Measurements from ENCODE around the gene LRRC59. TPM values are rescaled to one million over a fixed set of nuclear protein-coding genes. Genes with fewer than 3 reads are reported as not detected.
"Not testable (repeated sequence)": the region's sequence is repeated elsewhere in the genome, so short reads cannot be mapped to it uniquely, and the experiment has no call there.

LRRC59 gene
- total RNA-seq, 1 donor from 2014 or later: 113 TPM

GRCh38 chr17:50420419-50421112 is 23.2 kb upstream of the LRRC59 start:
- intact Hi-C loops (cut with micrococcal nuclease): loop anchor here (1.0 kb wide), 1 partner anchor 23 kb away; the partner anchor contains the start of gene LRRC59
- DNase-seq (ENCODE audit: low spot score): no peak
- Mint-ChIP-seq H3K27me3 (ENCODE audit: insufficient read depth) (peaks cover 14% of the 10 kb centered on the region), H3K4me3 (no peak overlapping the region), H3K36me3 (ENCODE audit: low read depth) (peaks cover 2% of the 10 kb centered on the region), H3K4me1 (ENCODE audit: low read depth) (peaks cover 24% of the 10 kb centered on the region), H3K9me3 (no peaks in the 10 kb centered on the region), H3K27ac (no peak overlapping the region)

- DNase-seq (ENCODE audit: low spot score); H3K4me3 Mint-ChIP-seq; H3K36me3 Mint-ChIP-seq (ENCODE audit: low read depth); intact Hi-C loops (cut with micrococcal nuclease); H3K27ac Mint-ChIP-seq; H3K9me3 Mint-ChIP-seq: not testable (repeated sequence)
- Mint-ChIP-seq H3K4me1 (ENCODE audit: low read depth) (peaks cover 16% of the 10 kb centered on the region), H3K27me3 (ENCODE audit: insufficient read depth) (peaks cover 18% of the 10 kb centered on the region)
Measured at GRCh38 chr17:50419577-50419976, 22.3 kb upstream of the LRRC59 start.

DNA sequence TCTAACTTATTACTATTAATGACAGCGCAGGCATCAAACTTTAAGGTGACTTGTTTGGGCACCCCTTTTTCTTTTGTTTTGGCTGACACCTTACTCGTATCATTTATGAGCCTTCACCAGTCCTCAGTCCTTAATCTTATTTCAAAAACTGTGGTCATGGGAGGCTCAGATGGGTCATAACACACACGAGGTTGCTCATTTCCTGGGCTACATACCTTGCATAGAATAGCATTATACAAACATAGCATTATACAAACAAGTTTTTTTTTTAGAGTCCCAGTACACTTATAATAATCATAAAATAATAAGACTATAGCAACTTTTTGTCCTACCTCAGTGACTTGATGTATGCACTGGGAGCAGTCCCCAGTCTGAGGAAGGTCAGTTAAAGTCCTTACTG is 17.5 kb upstream of the LRRC59 start:
- no peaks in the 10 kb centered on the region for H3K9me3 Mint-ChIP-seq
- no peak overlapping the region for H3K27ac Mint-ChIP-seq
- H3K27me3 Mint-ChIP-seq (ENCODE audit: insufficient read depth): peaks cover 43% of the 10 kb centered on the region
- peaks cover 6% of the 10 kb centered on the region for H3K4me1 Mint-ChIP-seq (ENCODE audit: low read depth)
- H3K4me3 Mint-ChIP-seq: no peak overlapping the region
- H3K36me3 Mint-ChIP-seq (ENCODE audit: low read depth): no peaks in the 10 kb centered on the region
- DNase-seq (ENCODE audit: low spot score): no peak
- intact Hi-C loops (cut with micrococcal nuclease): no loop called here

DNA sequence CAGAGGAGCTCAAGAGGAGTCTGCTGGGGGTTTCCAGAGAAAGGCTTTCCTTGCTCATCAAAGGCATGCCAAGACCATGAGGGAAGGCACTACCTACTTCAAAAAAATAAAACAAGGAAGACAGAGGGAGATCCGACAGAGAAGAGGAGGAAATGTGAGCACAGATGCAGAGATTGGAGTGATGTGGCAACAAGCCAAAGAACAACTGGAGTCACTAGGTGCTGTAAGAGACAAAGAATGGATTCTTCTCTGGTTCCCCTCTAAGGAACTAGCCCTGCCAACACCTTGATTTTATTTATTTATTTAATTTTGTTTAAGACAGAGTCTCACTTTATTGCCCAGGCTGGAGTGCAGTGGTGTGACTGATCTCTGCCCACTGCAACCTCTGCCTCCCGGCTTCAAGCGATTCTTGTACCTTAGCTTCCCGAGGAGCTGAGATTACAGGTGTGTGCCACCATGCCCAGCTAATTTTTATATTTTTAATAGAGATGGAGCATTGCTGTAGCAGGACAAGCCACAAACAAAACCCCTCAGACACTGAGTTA is 14.9 kb upstream of the LRRC59 start:
- no peak for DNase-seq (ENCODE audit: low spot score)
- intact Hi-C loops (cut with micrococcal nuclease): no loop called here
- Mint-ChIP-seq H3K27me3 (ENCODE audit: insufficient read depth) (peaks cover 38% of the 10 kb centered on the region), H3K4me3 (no peak overlapping the region), H3K4me1 (ENCODE audit: low read depth) (peaks cover 6% of the 10 kb centered on the region), H3K27ac (no peak overlapping the region), H3K36me3 (ENCODE audit: low read depth) (no peaks in the 10 kb centered on the region), H3K9me3 (no peaks in the 10 kb centered on the region)

DNA sequence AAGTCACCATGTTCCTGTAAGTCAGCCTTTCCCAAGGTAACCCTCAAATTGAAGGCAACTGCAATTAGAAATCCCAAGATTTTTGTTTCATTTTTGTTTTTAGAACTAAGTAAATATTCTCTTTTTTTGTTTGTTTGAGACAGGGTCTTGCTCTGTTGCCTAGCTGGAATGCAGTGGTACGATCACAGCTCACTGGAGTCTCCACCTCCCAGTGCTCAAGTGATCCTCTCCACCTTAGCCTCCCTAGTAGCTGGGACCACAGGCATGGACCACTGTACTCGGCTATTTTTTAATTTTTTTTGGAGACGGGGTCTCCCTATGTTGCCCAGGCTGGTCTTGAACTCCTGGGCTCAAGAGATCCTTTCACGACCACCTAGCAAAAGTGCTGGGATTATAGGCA is 10.6 kb upstream of the LRRC59 start:
- no peak for DNase-seq (ENCODE audit: low spot score)
- Mint-ChIP-seq H3K27ac (no peak overlapping the region), H3K36me3 (ENCODE audit: low read depth) (no peaks in the 10 kb centered on the region), H3K9me3 (no peaks in the 10 kb centered on the region), H3K4me3 (no peak overlapping the region), H3K27me3 (ENCODE audit: insufficient read depth) (peaks cover 33% of the 10 kb centered on the region), H3K4me1 (ENCODE audit: low read depth) (no peaks in the 10 kb centered on the region)
- intact Hi-C loops (cut with micrococcal nuclease): loop anchor here (5.0 kb wide), 1 partner anchor 1181 kb away; no protein-coding TSS in a partner anchor

- H3K4me3 Mint-ChIP-seq: no peak overlapping the region
- intact Hi-C loops (cut with micrococcal nuclease): loop anchor here (5.0 kb wide), 1 partner anchor 1179 kb away; no protein-coding TSS in a partner anchor
- no peaks in the 10 kb centered on the region for H3K4me1 Mint-ChIP-seq (ENCODE audit: low read depth)
- H3K9me3 Mint-ChIP-seq: no peaks in the 10 kb centered on the region
- peaks cover 25% of the 10 kb centered on the region for H3K27me3 Mint-ChIP-seq (ENCODE audit: insufficient read depth)
- H3K27ac Mint-ChIP-seq: no peak overlapping the region
- no peaks in the 10 kb centered on the region for H3K36me3 Mint-ChIP-seq (ENCODE audit: low read depth)
- DNase-seq (ENCODE audit: low spot score): no peak
Measured at GRCh38 chr17:50406578-50406977, 9.3 kb upstream of the LRRC59 start.

DNA sequence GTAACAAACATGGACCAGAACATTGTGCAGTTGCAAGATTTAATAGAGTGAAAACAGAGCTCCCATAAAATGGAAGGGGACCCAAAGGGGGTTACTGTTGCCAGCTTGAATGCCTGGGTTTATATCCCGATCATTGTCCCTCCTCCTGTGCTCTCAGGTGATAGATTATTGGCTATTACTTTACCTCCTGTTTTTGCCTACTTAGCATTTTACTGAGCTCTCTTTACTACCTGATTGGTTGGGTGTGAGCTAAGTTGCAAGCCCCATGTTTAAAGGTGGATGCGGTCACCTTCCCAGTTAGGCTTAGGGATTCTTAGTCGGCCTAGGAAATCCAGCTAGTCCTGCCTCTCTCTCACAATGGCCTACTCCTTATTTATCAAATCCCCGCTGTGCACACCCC is 8.0 kb upstream of the LRRC59 start:
- intact Hi-C loops (cut with micrococcal nuclease): loop anchor here (5.0 kb wide), 1 partner anchor 1178 kb away; no protein-coding TSS in a partner anchor
- peaks cover 22% of the 10 kb centered on the region for H3K27me3 Mint-ChIP-seq (ENCODE audit: insufficient read depth)
- not testable (repeated sequence) for H3K4me3 Mint-ChIP-seq; DNase-seq (ENCODE audit: low spot score); H3K36me3 Mint-ChIP-seq (ENCODE audit: low read depth); H3K4me1 Mint-ChIP-seq (ENCODE audit: low read depth); H3K9me3 Mint-ChIP-seq; H3K27ac Mint-ChIP-seq

DNA sequence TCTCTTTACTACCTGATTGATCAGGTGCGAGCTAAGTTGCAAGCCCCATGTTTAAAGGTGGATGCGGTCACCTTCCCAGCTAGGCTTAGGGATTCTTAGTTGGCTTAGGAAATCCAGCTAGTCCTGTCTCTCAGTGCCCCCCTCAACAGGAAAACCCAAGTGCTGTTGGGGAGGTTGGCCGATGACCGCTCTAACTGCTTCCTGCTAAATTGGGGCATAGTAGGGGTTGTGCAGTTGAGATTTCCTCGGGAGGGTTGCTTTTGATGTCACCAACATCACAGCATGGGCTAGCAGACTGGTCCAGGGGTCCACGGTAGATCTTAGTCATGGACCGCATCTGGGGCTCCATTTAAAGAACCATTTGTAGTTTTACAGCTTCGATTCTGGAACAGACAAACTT is 2.3 kb upstream of the LRRC59 start:
- H3K27me3 Mint-ChIP-seq (ENCODE audit: insufficient read depth); H3K27ac Mint-ChIP-seq; DNase-seq (ENCODE audit: low spot score); H3K9me3 Mint-ChIP-seq: not testable (repeated sequence)
- Mint-ChIP-seq H3K4me1 (ENCODE audit: low read depth) (peaks cover 20% of the 10 kb centered on the region), H3K4me3 (peak overlapping the region; percentile 4), H3K36me3 (ENCODE audit: low read depth) (peaks cover 13% of the 10 kb centered on the region)
- intact Hi-C loops (cut with micrococcal nuclease): loop anchor here (5.0 kb wide), 1 partner anchor 308 kb away; the partner anchor contains the start of gene ANKRD40

- Mint-ChIP-seq H3K36me3 (ENCODE audit: low read depth) (peaks cover 19% of the 10 kb centered on the region), H3K4me3 (peak overlapping the region; percentile 51), H3K4me1 (ENCODE audit: low read depth) (peaks cover 25% of the 10 kb centered on the region)
- intact Hi-C loops (cut with micrococcal nuclease): loop anchor here (5.0 kb wide), 1 partner anchor 309 kb away; the partner anchor contains the start of gene ANKRD40
- not testable (repeated sequence) for H3K27ac Mint-ChIP-seq; H3K9me3 Mint-ChIP-seq; H3K27me3 Mint-ChIP-seq (ENCODE audit: insufficient read depth); DNase-seq (ENCODE audit: low spot score)
Measured at GRCh38 chr17:50398672-50399071, 1.3 kb upstream of the LRRC59 start.

DNA sequence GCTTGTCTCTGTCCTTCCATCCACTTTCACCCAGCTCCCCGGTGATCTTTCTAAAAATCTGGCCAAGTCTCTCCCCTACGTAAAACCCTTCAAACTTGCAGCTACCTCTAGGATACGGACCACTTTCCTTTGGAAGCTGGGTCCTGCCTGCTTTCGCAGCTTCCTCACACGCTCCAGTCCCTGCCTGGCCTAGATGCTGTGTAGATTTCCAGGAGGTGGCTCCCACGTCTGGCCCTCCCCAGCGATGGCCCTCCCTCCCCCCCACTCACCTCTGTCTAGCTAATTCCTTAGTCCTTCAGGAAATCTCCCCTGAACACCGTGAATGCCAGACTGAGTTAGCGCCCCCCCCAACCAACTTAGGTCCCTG is 579 bp upstream of the LRRC59 start:
- H3K9me3 Mint-ChIP-seq: peaks cover 4% of the 10 kb centered on the region
- H3K27me3 Mint-ChIP-seq (ENCODE audit: insufficient read depth): no peaks in the 10 kb centered on the region
- peak overlapping the region; percentile 70 for H3K27ac Mint-ChIP-seq
- no peak for DNase-seq (ENCODE audit: low spot score)
- H3K4me1 Mint-ChIP-seq (ENCODE audit: low read depth): peaks cover 31% of the 10 kb centered on the region
- peaks cover 27% of the 10 kb centered on the region for H3K36me3 Mint-ChIP-seq (ENCODE audit: low read depth)
- peak overlapping the region; percentile 99 for H3K4me3 Mint-ChIP-seq
- intact Hi-C loops (cut with micrococcal nuclease): loop anchor here (1.0 to 5.0 kb wide), 6 partner anchors 23 to 309 kb away; partner anchors contain the start of genes ACSF2, ANKRD40, RSAD1 and XYLT2

GRCh38 chr17:50396261-50397110 is 837 bp downstream of the LRRC59 start:
- peaks cover 33% of the 10 kb centered on the region for H3K36me3 Mint-ChIP-seq (ENCODE audit: low read depth)
- H3K4me3 Mint-ChIP-seq: peak overlapping the region; percentile 99
- H3K4me1 Mint-ChIP-seq (ENCODE audit: low read depth): peaks cover 34% of the 10 kb centered on the region
- H3K9me3 Mint-ChIP-seq: peaks cover 4% of the 10 kb centered on the region
- intact Hi-C loops (cut with micrococcal nuclease): loop anchor here (1.0 to 5.0 kb wide), 7 partner anchors 23 to 311 kb away; partner anchors contain the start of genes ACSF2, ANKRD40, EME1 and MRPL27
- H3K27ac Mint-ChIP-seq: peak overlapping the region; percentile 96
- DNase-seq (ENCODE audit: low spot score): no peak
- no peaks in the 10 kb centered on the region for H3K27me3 Mint-ChIP-seq (ENCODE audit: insufficient read depth)

- no peaks in the 10 kb centered on the region for H3K27me3 Mint-ChIP-seq (ENCODE audit: insufficient read depth)
- peaks cover 44% of the 10 kb centered on the region for H3K36me3 Mint-ChIP-seq (ENCODE audit: low read depth)
- intact Hi-C loops (cut with micrococcal nuclease): loop anchor here (5.0 kb wide), 1 partner anchor 313 kb away; the partner anchor contains the start of gene ANKRD40
- peaks cover 36% of the 10 kb centered on the region for H3K4me1 Mint-ChIP-seq (ENCODE audit: low read depth)
- H3K27ac Mint-ChIP-seq: no peak overlapping the region
- DNase-seq (ENCODE audit: low spot score): no peak
- H3K4me3 Mint-ChIP-seq: peak overlapping the region; percentile 99
- H3K9me3 Mint-ChIP-seq: peaks cover 4% of the 10 kb centered on the region
Measured at GRCh38 chr17:50394711-50395110, 2.6 kb downstream of the LRRC59 start.

Measured in activated T-helper 1 cell treated with anti-CD3 and anti-CD28 coated beads, Interleukin-12 subunit alpha, Interleukin-12 subunit beta, Interleukin-2, Interleukin-4 antibody, amounts not matched to agents 30 ng/mL and 10 ng/mL and 1 ng/mL, durations not matched to agents 14 hours and 24 hours and 36 hours (primary cell).